GM18909 (cell line): ENCODE data around the gene DDX39B.

Experiments
- ATAC-seq: cut with Tn5 transposase; IDR thresholded peaks from one replicate; pipeline ENCODE4 v1.9.1; 2021; ENCODE audit warnings: mild to moderate bottlenecking; ENCODE audit not compliant: unreplicated experiment, poor library complexity

DDX39B gene

GRCh38 chr6:31575952-31576685 lies 34.3 kb upstream of the DDX39B start:
- ATAC-seq = no peak

DNA sequence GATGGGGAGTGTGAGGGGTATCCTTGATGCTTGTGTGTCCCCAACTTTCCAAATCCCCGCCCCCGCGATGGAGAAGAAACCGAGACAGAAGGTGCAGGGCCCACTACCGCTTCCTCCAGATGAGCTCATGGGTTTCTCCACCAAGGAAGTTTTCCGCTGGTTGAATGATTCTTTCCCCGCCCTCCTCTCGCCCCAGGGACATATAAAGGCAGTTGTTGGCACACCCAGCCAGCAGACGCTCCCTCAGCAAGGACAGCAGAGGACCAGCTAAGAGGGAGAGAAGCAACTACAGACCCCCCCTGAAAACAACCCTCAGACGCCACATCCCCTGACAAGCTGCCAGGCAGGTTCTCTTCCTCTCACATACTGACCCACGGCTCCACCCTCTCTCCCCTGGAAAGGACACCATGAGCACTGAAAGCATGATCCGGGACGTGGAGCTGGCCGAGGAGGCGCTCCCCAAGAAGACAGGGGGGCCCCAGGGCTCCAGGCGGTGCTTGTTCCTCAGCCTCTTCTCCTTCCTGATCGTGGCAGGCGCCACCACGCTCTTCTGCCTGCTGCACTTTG lies 33.6 kb upstream of the DDX39B start, which contains the start of gene TNF:
TSS of gene TNF (plus strand) at position 231 of the 567 bp plus-strand sequence. CDS start at position 408, 177 bp downstream.
- no peak for ATAC-seq

DNA sequence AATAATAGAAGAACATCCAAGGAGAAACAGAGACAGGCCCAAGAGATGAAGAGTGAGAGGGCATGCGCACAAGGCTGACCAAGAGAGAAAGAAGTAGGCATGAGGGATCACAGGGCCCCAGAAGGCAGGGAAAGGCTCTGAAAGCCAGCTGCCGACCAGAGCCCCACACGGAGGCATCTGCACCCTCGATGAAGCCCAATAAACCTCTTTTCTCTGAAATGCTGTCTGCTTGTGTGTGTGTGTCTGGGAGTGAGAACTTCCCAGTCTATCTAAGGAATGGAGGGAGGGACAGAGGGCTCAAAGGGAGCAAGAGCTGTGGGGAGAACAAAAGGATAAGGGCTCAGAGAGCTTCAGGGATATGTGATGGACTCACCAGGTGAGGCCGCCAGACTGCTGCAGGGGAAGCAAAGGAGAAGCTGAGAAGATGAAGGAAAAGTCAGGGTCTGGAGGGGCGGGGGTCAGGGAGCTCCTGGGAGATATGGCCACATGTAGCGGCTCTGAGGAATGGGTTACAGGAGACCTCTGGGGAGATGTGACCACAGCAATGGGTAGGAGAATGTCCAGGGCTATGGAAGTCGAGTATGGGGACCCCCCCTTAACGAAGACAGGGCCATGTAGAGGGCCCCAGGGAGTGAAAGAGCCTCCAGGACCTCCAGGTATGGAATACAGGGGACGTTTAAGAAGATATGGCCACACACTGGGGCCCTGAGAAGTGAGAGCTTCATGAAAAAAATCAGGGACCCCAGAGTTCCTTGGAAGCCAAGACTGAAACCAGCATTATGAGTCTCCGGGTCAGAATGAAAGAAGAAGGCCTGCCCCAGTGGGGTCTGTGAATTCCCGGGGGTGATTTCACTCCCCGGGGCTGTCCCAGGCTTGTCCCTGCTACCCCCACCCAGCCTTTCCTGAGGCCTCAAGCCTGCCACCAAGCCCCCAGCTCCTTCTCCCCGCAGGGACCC lies 32.6 kb upstream of the DDX39B start:
- no peak for ATAC-seq

DNA sequence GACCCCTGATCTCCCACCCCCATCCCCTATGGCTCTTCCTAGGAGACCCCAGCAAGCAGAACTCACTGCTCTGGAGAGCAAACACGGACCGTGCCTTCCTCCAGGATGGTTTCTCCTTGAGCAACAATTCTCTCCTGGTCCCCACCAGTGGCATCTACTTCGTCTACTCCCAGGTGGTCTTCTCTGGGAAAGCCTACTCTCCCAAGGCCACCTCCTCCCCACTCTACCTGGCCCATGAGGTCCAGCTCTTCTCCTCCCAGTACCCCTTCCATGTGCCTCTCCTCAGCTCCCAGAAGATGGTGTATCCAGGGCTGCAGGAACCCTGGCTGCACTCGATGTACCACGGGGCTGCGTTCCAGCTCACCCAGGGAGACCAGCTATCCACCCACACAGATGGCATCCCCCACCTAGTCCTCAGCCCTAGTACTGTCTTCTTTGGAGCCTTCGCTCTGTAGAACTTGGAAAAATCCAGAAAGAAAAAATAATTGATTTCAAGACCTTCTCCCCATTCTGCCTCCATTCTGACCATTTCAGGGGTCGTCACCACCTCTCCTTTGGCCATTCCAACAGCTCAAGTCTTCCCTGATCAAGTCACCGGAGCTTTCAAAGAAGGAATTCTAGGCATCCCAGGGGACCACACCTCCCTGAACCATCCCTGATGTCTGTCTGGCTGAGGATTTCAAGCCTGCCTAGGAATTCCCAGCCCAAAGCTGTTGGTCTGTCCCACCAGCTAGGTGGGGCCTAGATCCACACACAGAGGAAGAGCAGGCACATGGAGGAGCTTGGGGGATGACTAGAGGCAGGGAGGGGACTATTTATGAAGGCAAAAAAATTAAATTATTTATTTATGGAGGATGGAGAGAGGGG lies 31.7 kb upstream of the DDX39B start:
- ATAC-seq = no peak

DNA sequence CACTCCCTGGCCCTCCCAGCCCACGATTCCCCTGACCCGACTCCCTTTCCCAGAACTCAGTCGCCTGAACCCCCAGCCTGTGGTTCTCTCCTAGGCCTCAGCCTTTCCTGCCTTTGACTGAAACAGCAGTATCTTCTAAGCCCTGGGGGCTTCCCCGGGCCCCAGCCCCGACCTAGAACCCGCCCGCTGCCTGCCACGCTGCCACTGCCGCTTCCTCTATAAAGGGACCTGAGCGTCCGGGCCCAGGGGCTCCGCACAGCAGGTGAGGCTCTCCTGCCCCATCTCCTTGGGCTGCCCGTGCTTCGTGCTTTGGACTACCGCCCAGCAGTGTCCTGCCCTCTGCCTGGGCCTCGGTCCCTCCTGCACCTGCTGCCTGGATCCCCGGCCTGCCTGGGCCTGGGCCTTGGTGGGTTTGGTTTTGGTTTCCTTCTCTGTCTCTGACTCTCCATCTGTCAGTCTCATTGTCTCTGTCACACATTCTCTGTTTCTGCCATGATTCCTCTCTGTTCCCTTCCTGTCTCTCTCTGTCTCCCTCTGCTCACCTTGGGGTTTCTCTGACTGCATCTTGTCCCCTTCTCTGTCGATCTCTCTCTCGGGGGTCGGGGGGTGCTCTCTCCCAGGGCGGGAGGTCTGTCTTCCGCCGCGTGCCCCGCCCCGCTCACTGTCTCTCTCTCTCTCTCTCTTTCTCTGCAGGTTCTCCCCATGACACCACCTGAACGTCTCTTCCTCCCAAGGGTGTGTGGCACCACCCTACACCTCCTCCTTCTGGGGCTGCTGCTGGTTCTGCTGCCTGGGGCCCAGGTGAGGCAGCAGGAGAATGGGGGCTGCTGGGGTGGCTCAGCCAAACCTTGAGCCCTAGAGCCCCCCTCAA lies 30.5 kb upstream of the DDX39B start, which contains the start of gene LTA:
TSS of gene LTA (plus strand) at position 249 of the 871 bp plus-strand sequence. CDS start at position 703, 454 bp downstream.
- peak; percentile 42 for ATAC-seq

DNA sequence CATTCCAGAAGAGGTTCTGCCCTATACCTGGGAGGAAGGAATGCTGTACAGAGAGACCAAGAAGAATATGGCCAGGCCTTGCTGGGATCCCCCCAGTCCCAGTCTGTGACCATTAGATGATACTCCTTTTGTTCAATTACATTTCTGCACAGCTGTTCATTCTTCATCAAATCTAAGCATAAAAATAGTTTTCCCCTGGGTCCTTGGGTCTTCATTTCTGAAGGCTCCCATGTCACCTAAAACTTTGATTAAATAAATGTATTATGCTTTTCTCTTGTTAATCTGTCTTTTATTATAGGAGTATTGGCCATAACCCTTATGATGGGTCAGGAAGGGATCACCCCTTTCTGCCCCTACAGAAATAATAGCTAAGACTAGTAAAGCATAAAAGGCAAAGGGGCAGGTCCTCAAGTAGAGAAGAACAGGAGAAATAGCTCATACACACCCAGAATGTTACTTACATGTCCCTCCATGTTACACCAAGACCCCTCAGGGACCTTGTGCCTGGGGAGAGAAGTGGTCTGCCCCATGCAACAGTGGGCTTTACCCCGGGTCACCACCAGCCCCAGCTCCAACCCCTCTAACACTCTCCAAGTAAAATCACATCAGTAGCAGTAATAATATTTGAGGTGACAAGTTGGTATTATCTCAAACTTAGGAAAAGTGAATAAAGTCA lies 28.2 kb upstream of the DDX39B start:
- no peak for ATAC-seq

GRCh38 chr6:31568537-31568961 lies 26.7 kb upstream of the DDX39B start:
- peak; percentile 69 for ATAC-seq

GRCh38 chr6:31567531-31568370 lies 25.9 kb upstream of the DDX39B start:
- ATAC-seq = no peak

- ATAC-seq = no peak
Measured at GRCh38 chr6:31560697-31561058, 18.9 kb upstream of the DDX39B start.

- peak; percentile 78 for ATAC-seq
Measured at GRCh38 chr6:31559958-31560696, 18.3 kb upstream of the DDX39B start.

DNA sequence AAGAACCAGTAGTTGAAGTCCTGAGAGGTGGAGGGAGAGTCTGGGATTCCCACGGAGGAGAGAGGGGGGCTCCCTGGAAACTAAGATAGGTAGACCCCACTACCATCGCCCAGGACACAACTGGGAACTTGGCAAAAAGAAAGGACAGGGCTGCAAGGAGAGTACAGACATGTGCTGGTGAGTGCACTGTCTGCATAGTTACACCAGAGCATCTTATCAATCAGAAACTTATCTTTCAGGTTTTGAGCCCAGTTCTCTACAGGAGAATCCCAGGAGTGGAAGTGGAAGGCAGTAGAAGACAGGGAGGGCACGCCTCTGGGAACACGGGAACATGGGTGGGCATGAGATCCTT lies 17.8 kb upstream of the DDX39B start:
- no peak for ATAC-seq

- ATAC-seq = no peak
Measured at GRCh38 chr6:31558631-31559500, 17.1 kb upstream of the DDX39B start.

GRCh38 chr6:31558318-31558625 lies 16.5 kb upstream of the DDX39B start:
- ATAC-seq = no peak

DNA sequence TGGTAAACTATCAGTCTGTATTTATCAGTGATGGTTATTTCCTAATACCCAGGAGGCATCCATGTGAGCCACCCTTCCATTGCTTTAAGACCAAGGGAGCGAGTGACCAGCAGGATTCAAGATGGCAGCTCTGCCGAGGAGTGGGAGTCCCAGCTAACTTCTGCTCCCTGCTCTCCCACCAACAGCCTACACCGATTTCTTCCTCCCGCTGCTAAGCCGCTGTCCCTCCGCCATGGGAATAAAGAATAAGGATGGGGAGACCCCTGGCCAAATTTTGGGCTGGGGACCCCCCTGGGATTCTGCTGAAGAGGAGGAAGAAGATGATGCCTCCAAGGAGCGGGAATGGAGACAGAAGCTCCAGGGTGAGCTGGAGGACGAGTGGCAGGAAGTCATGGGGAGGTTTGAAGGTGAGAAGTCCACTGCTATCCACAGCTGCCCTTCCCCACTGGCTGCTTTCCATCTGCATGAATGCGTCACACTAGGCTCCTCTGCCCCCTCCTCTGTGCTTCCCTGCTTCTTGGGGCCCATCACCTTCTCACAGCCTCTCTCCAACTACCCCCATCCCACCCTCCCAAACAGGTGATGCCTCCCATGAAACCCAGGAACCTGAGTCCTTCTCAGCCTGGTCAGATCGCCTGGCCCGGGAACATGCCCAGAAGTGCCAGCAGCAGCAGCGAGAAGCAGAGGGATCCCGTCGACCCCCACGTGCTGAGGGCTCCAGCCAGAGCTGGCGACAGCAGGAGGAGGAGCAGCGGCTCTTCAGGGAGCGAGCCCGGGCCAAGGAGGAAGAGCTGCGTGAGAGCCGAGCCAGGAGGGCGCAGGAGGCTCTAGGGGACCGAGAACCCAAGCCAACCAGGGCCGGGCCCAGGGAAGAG lies 15.9 kb upstream of the DDX39B start:
- no peak for ATAC-seq

- ATAC-seq = no peak
Measured at GRCh38 chr6:31556307-31556706, 14.5 kb upstream of the DDX39B start.
